ENCODE data around the gene SAMSN1.

Gene SAMSN1

DNA sequence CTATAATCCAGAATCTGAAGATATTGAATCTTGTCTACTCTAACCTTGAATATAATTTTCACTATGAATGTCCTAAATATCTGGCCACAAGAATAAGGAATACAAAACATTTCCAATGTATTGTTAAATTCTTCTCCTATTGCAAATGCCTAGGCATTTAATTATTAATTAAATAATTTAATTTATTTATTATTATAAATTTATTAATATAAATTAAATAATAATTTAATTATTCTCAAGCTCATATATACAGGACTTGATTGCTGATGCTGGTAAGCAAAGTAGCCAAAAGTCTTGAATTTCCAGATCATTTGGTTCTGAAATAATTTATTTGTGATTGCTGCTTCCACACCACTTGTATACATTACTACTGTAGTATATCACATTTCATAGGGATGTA is 71.1 kb downstream of the SAMSN1 start:
- no peaks in the 10 kb centered on the region for H3K36me3 ChIP-seq (ENCODE audit: control insufficient read depth in 1 of 2, insufficient read depth in 2 of 2, low read length in 2 of 2)
- no peaks in the 10 kb centered on the region for H3K4me1 ChIP-seq (ENCODE audit: control insufficient read depth in 1 of 2, insufficient read depth in 2 of 2, low read length in 2 of 2)
- H3K9ac ChIP-seq (ENCODE audit: low read depth in 1 of 2, low read length in 2 of 2), result no peak overlapping the region
- H3K27ac ChIP-seq (ENCODE audit: low read depth, low read length), result no peak overlapping the region
- no peaks in the 10 kb centered on the region for H3K9me3 ChIP-seq (ENCODE audit: control insufficient read depth in 1 of 2, low read length in 2 of 2)
- H3K27me3 ChIP-seq (ENCODE audit: control insufficient read depth in 1 of 2, insufficient read depth in 2 of 2, low read length in 2 of 2), result no peaks in the 10 kb centered on the region
- no peak overlapping the region for H3K4me3 ChIP-seq (ENCODE audit: low read depth in 1 of 2, low read length in 2 of 2)

- Histone ChIP-seq H3K36me3 (ENCODE audit: control insufficient read depth in 1 of 2, insufficient read depth in 2 of 2, low read length in 2 of 2) (no peaks in the 10 kb centered on the region), H3K9me3 (ENCODE audit: control insufficient read depth in 1 of 2, low read length in 2 of 2) (no peaks in the 10 kb centered on the region), H3K27ac (ENCODE audit: low read depth, low read length) (no peak overlapping the region), H3K4me3 (ENCODE audit: low read depth in 1 of 2, low read length in 2 of 2) (no peak overlapping the region), H3K4me1 (ENCODE audit: control insufficient read depth in 1 of 2, insufficient read depth in 2 of 2, low read length in 2 of 2) (no peaks in the 10 kb centered on the region), H3K9ac (ENCODE audit: low read depth in 1 of 2, low read length in 2 of 2) (no peak overlapping the region), H3K27me3 (ENCODE audit: control insufficient read depth in 1 of 2, insufficient read depth in 2 of 2, low read length in 2 of 2) (no peaks in the 10 kb centered on the region)
These were observed 76.5 kb downstream of the SAMSN1 start for GRCh38 chr21:14469641-14470040.

- H3K36me3 ChIP-seq (ENCODE audit: control insufficient read depth in 1 of 2, insufficient read depth in 2 of 2, low read length in 2 of 2), result no peaks in the 10 kb centered on the region
- no peaks in the 10 kb centered on the region for H3K4me1 ChIP-seq (ENCODE audit: control insufficient read depth in 1 of 2, insufficient read depth in 2 of 2, low read length in 2 of 2)
- no peak overlapping the region for H3K27ac ChIP-seq (ENCODE audit: low read depth, low read length)
- H3K9ac ChIP-seq (ENCODE audit: low read depth in 1 of 2, low read length in 2 of 2), result no peak overlapping the region
- no peak overlapping the region for H3K4me3 ChIP-seq (ENCODE audit: low read depth in 1 of 2, low read length in 2 of 2)
- no peaks in the 10 kb centered on the region for H3K27me3 ChIP-seq (ENCODE audit: control insufficient read depth in 1 of 2, insufficient read depth in 2 of 2, low read length in 2 of 2)
- H3K9me3 ChIP-seq (ENCODE audit: control insufficient read depth in 1 of 2, low read length in 2 of 2), result no peaks in the 10 kb centered on the region
These were observed 79.4 kb downstream of the SAMSN1 start for GRCh38 chr21:14466715-14467114.

- no peak overlapping the region for H3K27ac ChIP-seq (ENCODE audit: low read depth, low read length)
- H3K36me3 ChIP-seq (ENCODE audit: control insufficient read depth in 1 of 2, insufficient read depth in 2 of 2, low read length in 2 of 2), result no peaks in the 10 kb centered on the region
- H3K9me3 ChIP-seq (ENCODE audit: control insufficient read depth in 1 of 2, low read length in 2 of 2), result no peaks in the 10 kb centered on the region
- H3K9ac ChIP-seq (ENCODE audit: low read depth in 1 of 2, low read length in 2 of 2), result no peak overlapping the region
- H3K4me3 ChIP-seq (ENCODE audit: low read depth in 1 of 2, low read length in 2 of 2), result no peak overlapping the region
- H3K27me3 ChIP-seq (ENCODE audit: control insufficient read depth in 1 of 2, insufficient read depth in 2 of 2, low read length in 2 of 2), result no peaks in the 10 kb centered on the region
- no peaks in the 10 kb centered on the region for H3K4me1 ChIP-seq (ENCODE audit: control insufficient read depth in 1 of 2, insufficient read depth in 2 of 2, low read length in 2 of 2)
These were observed 88.4 kb downstream of the SAMSN1 start for GRCh38 chr21:14457762-14458161.

GRCh38 chr21:14456911-14457310 is 89.2 kb downstream of the SAMSN1 start:
- no peaks in the 10 kb centered on the region for H3K9me3 ChIP-seq (ENCODE audit: control insufficient read depth in 1 of 2, low read length in 2 of 2)
- no peaks in the 10 kb centered on the region for H3K27me3 ChIP-seq (ENCODE audit: control insufficient read depth in 1 of 2, insufficient read depth in 2 of 2, low read length in 2 of 2)
- no peak overlapping the region for H3K4me3 ChIP-seq (ENCODE audit: low read depth in 1 of 2, low read length in 2 of 2)
- no peak overlapping the region for H3K9ac ChIP-seq (ENCODE audit: low read depth in 1 of 2, low read length in 2 of 2)
- H3K4me1 ChIP-seq (ENCODE audit: control insufficient read depth in 1 of 2, insufficient read depth in 2 of 2, low read length in 2 of 2), result no peaks in the 10 kb centered on the region
- no peaks in the 10 kb centered on the region for H3K36me3 ChIP-seq (ENCODE audit: control insufficient read depth in 1 of 2, insufficient read depth in 2 of 2, low read length in 2 of 2)
- no peak overlapping the region for H3K27ac ChIP-seq (ENCODE audit: low read depth, low read length)

DNA sequence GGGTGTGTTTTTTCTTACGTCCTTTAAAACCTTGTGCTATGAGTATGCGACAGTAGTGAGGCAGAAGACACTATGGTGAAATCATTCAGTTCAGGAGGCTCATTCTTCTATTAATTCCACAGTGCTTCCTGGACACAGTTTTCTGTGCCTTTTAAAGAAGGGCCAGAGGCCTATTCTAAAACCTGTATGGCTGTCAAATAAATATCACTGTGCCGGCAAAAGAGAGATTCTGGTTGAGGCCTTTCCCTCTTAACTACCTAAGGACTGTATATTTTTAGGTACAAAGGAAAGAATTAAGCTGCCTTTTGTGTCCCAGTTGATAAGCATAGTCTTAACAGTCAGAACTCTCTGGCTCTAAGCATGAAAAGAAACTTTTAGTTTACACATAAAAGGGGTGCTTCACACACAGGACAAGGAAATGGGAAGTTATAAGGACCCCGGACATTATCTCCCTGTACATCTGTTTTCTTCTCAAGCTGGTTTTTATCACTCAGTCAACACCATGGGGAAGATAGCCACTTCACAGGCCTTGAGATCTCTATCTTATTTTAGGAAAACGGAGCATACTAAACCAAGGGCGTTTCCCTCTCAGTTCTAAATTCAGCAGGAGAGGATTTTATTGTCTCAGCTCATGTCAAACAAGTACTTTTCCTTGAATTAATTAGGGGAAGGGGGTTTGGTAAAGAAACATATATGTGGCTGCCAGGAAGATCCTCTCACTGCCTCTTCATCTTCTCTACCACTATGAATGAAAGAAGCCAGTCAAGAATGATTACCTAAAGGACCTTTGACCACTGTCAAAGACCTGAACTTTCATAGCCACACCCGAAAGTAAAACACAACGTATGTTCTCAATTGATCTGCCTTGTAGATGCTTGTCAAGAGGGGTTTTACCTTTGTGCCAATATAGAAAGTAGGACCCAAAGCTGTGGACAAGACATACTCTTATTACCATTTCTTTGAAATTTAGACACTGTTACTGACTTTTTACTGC is 91.8 kb downstream of the SAMSN1 start:
- Histone ChIP-seq H3K9me3 (ENCODE audit: control insufficient read depth in 1 of 2, low read length in 2 of 2) (no peaks in the 10 kb centered on the region), H3K27ac (ENCODE audit: low read depth, low read length) (no peak overlapping the region), H3K27me3 (ENCODE audit: control insufficient read depth in 1 of 2, insufficient read depth in 2 of 2, low read length in 2 of 2) (no peaks in the 10 kb centered on the region), H3K36me3 (ENCODE audit: control insufficient read depth in 1 of 2, insufficient read depth in 2 of 2, low read length in 2 of 2) (no peaks in the 10 kb centered on the region), H3K4me3 (ENCODE audit: low read depth in 1 of 2, low read length in 2 of 2) (no peak overlapping the region), H3K9ac (ENCODE audit: low read depth in 1 of 2, low read length in 2 of 2) (no peak overlapping the region), H3K4me1 (ENCODE audit: control insufficient read depth in 1 of 2, insufficient read depth in 2 of 2, low read length in 2 of 2) (no peaks in the 10 kb centered on the region)

DNA sequence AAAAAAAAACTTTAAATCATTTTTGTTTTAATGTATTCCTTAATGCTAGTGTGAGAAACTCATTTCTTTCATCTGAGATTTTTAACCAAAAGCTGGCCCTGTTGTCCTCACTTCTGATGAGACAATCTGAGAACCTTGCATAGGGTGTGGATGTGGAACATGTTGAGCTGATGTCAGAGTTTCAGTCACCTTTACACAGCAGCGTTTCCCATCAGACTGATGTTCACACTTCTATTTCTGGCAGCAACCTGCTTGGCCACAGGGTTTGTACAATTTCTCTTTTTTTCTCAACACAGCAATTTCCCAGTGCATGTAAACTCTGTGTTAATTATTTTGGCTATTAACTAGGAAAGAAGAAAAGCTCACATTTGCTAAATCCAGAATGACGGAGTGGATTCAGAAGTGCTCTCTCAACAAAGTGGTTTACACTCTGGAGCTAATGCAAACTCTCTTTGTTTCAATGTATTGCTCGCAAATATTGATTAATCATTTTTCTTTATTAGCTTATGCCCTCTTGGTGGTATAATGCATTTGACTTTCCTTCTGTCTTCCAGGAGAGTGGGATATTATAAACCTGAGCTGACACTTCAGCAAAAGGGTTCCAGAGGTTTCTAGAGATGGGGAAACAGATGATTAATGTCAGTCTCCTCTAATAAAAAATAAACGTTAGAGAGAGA is 92.6 kb downstream of the SAMSN1 start:
- no peak overlapping the region for H3K9ac ChIP-seq (ENCODE audit: low read depth in 1 of 2, low read length in 2 of 2)
- no peaks in the 10 kb centered on the region for H3K36me3 ChIP-seq (ENCODE audit: control insufficient read depth in 1 of 2, insufficient read depth in 2 of 2, low read length in 2 of 2)
- H3K27ac ChIP-seq (ENCODE audit: low read depth, low read length), result no peak overlapping the region
- no peak overlapping the region for H3K4me3 ChIP-seq (ENCODE audit: low read depth in 1 of 2, low read length in 2 of 2)
- H3K4me1 ChIP-seq (ENCODE audit: control insufficient read depth in 1 of 2, insufficient read depth in 2 of 2, low read length in 2 of 2), result no peaks in the 10 kb centered on the region
- H3K9me3 ChIP-seq (ENCODE audit: control insufficient read depth in 1 of 2, low read length in 2 of 2), result no peaks in the 10 kb centered on the region
- H3K27me3 ChIP-seq (ENCODE audit: control insufficient read depth in 1 of 2, insufficient read depth in 2 of 2, low read length in 2 of 2), result no peaks in the 10 kb centered on the region

DNA sequence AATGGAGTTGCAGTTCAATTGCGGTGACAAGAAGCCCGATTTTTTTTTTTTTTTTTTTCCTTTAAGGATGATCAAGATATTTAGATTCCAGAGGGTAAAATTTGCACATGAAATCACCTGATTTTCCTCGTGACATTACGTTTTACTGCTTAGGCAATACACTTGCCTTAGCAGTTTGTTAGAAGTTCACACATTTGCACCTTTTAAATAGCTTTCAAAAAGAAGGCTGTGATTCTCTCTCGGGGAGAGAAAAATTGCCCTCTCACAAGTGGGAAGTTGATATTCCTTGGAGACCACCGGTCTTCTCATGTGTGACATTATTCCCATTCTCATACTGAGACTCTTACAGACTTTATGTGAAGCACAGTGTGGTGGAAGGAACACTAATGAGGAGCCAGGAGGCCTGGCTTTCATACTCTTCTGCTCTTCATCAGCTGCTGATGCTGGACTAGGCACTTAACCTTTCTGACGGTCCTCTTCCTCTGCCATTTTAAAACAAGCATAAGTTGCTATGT is 93.3 kb downstream of the SAMSN1 start:
- Histone ChIP-seq H3K27ac (ENCODE audit: low read depth, low read length) (no peak overlapping the region), H3K36me3 (ENCODE audit: control insufficient read depth in 1 of 2, insufficient read depth in 2 of 2, low read length in 2 of 2) (no peaks in the 10 kb centered on the region), H3K4me3 (ENCODE audit: low read depth in 1 of 2, low read length in 2 of 2) (no peak overlapping the region), H3K27me3 (ENCODE audit: control insufficient read depth in 1 of 2, insufficient read depth in 2 of 2, low read length in 2 of 2) (no peaks in the 10 kb centered on the region), H3K9me3 (ENCODE audit: control insufficient read depth in 1 of 2, low read length in 2 of 2) (no peaks in the 10 kb centered on the region), H3K4me1 (ENCODE audit: control insufficient read depth in 1 of 2, insufficient read depth in 2 of 2, low read length in 2 of 2) (no peaks in the 10 kb centered on the region), H3K9ac (ENCODE audit: low read depth in 1 of 2, low read length in 2 of 2) (no peak overlapping the region)

DNA sequence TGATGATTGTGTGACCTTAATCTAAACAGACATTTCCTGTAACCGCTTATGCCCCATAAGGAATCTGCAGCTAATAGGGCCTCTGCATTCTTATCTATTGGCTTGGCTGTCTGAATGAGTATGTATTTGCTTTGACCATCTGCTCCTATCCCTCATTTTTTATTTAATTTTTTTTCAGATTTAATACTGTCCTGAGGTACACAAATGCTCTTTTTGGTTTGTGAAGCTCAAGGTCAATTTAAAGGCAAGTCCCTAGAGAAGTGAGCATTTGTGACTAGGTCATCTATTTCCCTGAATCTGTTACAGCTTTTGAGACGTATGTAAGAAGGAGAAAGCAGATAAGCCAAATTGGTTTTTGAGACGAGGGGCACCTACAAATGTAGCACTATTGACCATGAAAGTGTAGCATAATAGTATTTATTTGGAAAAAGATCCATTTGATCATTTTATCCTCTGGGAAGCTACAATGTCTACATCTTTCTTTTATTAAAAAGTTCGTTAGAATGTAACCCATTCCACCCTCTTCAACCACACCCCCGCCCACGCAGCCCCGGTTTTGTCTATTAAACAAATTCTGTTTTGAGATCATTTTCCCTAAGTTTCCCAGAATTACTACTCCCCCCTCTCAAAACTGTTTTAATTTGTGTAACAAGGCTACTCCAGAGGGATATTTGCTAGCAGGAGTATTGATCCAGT is 93.9 kb downstream of the SAMSN1 start:
- no peaks in the 10 kb centered on the region for H3K4me1 ChIP-seq (ENCODE audit: control insufficient read depth in 1 of 2, insufficient read depth in 2 of 2, low read length in 2 of 2)
- no peaks in the 10 kb centered on the region for H3K27me3 ChIP-seq (ENCODE audit: control insufficient read depth in 1 of 2, insufficient read depth in 2 of 2, low read length in 2 of 2)
- H3K9me3 ChIP-seq (ENCODE audit: control insufficient read depth in 1 of 2, low read length in 2 of 2), result no peaks in the 10 kb centered on the region
- no peak overlapping the region for H3K4me3 ChIP-seq (ENCODE audit: low read depth in 1 of 2, low read length in 2 of 2)
- no peak overlapping the region for H3K27ac ChIP-seq (ENCODE audit: low read depth, low read length)
- H3K36me3 ChIP-seq (ENCODE audit: control insufficient read depth in 1 of 2, insufficient read depth in 2 of 2, low read length in 2 of 2), result no peaks in the 10 kb centered on the region
- H3K9ac ChIP-seq (ENCODE audit: low read depth in 1 of 2, low read length in 2 of 2), result no peak overlapping the region

DNA sequence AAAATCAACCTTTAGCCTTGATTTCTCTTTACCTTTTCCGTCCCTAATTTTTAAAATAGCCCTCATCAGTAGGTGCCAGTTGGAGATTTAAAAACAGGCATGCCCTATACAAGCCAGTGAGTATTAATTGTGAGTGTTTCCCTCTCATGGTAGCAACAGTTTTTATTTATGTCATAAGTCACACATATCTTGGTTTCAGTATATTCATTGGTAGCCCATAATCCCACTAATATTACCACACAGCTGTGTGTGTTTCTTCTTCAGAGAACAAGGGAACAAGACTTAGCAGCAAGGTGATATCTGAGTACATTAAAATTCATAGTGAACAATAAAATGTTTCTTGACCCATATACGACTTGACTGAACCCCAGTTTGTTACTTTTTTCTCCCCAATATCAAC is 94.6 kb downstream of the SAMSN1 start:
- no peak overlapping the region for H3K9ac ChIP-seq (ENCODE audit: low read depth in 1 of 2, low read length in 2 of 2)
- H3K27ac ChIP-seq (ENCODE audit: low read depth, low read length), result no peak overlapping the region
- no peaks in the 10 kb centered on the region for H3K9me3 ChIP-seq (ENCODE audit: control insufficient read depth in 1 of 2, low read length in 2 of 2)
- H3K4me3 ChIP-seq (ENCODE audit: low read depth in 1 of 2, low read length in 2 of 2), result no peak overlapping the region
- no peaks in the 10 kb centered on the region for H3K27me3 ChIP-seq (ENCODE audit: control insufficient read depth in 1 of 2, insufficient read depth in 2 of 2, low read length in 2 of 2)
- H3K36me3 ChIP-seq (ENCODE audit: control insufficient read depth in 1 of 2, insufficient read depth in 2 of 2, low read length in 2 of 2), result no peaks in the 10 kb centered on the region
- no peaks in the 10 kb centered on the region for H3K4me1 ChIP-seq (ENCODE audit: control insufficient read depth in 1 of 2, insufficient read depth in 2 of 2, low read length in 2 of 2)

Data from duodenal mucosa (tissue), 2 donors.